GM19463 (cell line): ENCODE measurements around the gene LRCH1.
"Not testable (repeated sequence)": the region's sequence is repeated elsewhere in the genome, so short reads cannot be mapped to it uniquely, and the experiment has no call there.

Experiments
- ATAC-seq: cut with Tn5 transposase; IDR thresholded peaks from one replicate; pipeline ENCODE4 v1.9.1; 2021; ENCODE audit warnings: mild to moderate bottlenecking, moderate library complexity; ENCODE audit not compliant: unreplicated experiment

LRCH1 gene

GRCh38 chr13:46745706-46746105 lies 192.7 kb downstream of the LRCH1 start:
- no peak for ATAC-seq

DNA sequence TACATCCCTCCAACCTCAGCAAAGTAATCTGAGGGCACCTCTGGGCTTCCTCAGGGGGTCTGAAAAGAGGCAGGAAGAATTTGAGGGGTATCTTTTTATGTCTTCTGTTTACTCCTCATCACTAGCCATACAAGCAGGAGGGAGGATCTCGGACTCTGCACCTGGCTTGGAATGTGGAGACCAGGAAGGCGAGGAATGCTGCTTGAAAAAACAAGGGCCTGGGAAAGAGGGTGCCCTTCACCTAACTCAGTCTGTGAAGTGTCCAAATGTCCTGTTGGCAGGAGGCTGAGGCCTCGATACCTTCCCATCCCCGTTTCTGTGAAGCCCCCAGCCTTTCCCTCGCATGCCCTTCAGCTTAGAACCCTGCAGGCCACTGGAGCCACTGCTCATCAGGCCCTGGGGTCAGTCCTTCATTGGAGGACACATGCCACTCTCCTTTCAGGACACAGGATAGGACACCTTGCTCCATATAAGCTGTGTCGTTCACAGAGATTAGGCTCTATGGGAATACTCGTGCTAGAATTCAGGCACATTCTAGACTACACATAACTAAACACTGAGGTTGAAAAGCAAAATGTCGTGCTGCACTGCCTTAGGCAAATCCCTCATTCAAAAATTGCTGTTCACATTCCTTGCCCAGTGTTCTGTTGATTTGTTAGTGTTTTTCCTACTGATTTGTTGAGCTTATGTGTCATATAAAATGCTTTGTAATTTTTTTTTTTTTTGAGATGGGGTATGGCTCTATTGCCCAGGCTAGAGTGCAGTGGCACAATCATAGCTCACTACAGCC lies 194.3 kb downstream of the LRCH1 start:
- ATAC-seq, result no peak

DNA sequence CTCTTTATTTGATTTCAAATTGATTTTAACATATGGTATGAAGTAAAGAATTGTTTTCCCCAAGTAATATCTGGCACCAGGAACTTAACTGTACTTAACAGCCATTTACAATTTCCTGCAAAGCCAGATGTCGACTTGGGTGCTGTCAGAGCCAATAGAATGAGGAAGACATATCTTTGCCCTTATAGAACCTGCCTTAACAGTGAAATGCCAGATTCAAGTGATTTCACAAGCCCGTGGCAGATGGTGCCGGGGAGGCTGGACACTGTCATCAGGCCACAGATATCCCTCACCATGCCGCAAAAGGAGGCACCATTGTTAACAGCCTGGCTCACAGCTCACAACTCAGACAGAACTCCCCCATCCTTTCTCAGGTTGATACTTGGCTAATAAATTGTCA lies 195.3 kb downstream of the LRCH1 start:
- ATAC-seq, result no peak

GRCh38 chr13:46749951-46750350 lies 197.0 kb downstream of the LRCH1 start:
- no peak for ATAC-seq

GRCh38 chr13:46751811-46752635 lies 199.1 kb downstream of the LRCH1 start:
- peak; percentile 93 for ATAC-seq

DNA sequence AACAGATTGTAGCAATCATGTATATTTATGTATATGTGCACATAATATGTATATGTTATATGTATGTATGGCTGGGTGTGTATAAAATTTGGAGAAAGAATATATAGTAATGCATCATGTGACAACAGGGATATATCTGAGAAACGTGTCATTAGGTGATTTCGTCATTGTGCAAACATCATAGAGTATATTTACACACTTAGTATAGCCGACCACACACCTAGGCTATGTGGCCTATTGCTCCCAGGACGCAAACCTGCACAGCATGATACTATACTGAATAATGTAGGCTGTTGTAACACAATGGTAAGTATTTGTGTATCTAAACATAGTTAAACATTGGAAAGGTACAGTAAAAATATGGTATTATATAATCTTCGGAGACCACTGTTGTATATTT lies 200.2 kb downstream of the LRCH1 start:
- no peak for ATAC-seq

DNA sequence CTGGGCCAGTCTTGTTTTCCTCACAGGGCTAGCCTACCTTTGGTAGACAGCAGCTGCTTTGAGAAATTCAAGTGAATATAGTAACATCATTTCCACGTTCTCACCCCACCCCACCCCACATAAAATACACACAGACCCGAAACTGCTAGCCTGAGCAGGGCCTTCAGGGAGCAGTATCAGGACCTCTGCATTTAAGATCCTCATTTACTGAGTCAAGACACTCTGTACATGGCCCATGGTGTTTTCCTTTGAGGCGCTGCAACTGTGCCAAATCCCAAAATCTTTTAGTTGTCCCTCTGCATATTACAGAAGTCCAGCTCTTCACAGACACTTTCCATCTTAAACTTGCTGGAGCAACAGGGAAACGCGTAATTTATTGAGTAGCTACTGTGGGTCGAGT lies 200.9 kb downstream of the LRCH1 start:
- ATAC-seq, result no peak

GRCh38 chr13:46754812-46755211 lies 201.8 kb downstream of the LRCH1 start:
- ATAC-seq, result no peak

DNA sequence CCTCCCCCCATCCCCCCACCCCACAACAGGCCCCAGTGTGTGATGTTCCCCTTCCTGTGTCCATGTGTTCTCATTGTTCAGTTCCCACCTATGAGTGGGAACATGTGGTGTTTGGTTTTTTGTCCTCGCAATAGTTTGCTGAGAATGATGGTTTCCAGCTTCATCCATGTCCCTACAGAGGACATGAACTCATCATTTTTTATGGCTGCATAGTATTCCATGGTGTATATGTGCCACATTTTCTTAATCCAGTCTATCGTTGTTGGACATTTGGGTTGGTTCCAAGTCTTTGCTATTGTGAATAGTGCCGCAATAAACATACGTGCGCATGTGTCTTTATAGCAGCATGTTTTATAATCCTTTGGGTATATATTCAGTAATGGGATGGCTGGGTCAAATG lies 202.5 kb downstream of the LRCH1 start:
- ATAC-seq, result not testable (repeated sequence)

- no peak for ATAC-seq
These were observed 204.0 kb downstream of the LRCH1 start for GRCh38 chr13:46756977-46757376.

DNA sequence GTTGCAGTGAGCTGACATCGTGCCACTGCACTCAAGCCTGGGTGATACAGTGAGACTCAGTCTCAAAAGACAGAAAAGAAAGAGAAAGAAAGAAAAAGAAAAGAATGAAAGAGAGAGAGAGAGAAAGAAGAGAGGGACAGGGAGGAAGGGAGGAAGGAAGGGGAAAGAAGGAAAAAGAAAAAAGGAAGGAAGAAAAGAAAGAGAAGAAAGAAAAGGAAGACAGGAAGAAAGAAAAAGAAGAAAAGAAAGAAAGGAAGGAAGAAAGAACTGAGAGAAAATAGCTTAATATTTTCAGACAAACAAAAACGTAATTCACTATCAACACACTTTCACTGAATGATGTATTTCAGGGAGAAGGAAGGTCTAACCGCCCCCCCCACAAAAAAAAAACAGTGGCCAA lies 204.7 kb downstream of the LRCH1 start:
- no peak for ATAC-seq

- no peak for ATAC-seq
These were observed 206.9 kb downstream of the LRCH1 start for GRCh38 chr13:46759846-46760245.

GRCh38 chr13:46761174-46761573 lies 208.2 kb downstream of the LRCH1 start:
- no peak for ATAC-seq

DNA sequence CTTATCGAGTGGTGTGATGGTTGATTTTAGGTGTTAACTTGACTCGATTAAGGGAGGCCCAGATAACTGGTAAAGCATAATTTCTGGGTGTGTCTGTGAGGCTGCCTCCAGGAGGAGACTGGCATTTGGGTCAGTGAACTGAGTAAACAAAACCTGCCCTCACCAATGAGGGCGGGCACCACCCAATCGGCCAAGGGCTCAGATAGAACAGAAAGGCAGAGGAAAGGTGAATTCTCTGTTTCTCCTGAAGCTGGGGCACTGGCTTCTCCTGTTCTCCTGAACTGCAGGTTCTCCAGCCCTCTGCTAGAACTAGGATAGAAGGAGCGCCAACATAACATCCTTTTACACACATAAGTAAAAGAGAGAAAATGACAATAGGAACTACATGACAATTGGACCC lies 208.9 kb downstream of the LRCH1 start:
- no peak for ATAC-seq

DNA sequence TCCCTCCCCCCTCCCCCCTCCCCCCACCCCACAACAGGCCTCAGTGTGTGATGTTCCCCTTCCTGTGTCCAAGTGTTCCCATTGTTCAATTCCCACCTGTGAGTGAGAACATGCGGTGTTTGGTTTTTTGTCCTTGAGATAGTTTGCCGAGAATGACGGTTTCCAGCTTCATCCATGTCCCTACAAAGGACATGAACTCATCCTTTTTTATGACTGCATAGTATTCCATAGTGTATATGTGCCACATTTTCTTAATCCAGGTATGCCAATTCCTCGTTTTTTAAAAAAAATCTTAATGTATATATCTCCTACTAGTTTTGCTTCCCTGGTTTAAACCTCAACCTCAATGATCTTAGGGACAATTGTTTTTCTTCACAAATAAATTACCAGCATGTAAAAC lies 217.0 kb downstream of the LRCH1 start:
- not testable (repeated sequence) for ATAC-seq

- ATAC-seq, result no peak
These were observed 218.7 kb downstream of the LRCH1 start for GRCh38 chr13:46771693-46772092.

DNA sequence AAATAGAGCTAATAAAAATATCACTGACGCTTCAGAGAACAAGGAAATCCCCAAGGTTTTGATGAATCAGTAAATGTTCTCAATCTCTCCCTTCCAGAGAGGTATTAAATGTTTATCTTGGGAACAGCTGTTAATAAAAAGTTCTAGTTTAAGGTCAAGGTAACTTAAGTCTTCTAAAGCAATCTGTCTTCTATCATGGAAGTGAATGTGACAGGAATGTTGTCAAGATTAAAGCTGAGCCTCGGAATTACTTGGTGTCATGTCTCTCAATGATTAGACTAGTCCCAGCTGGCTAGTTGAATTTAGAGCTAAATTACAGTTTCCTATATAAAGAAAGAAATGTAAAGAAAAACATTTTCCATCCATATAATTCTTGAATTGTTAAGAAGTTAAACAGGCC lies 220.6 kb downstream of the LRCH1 start:
- no peak for ATAC-seq

GRCh38 chr13:46775385-46776107 lies 222.6 kb downstream of the LRCH1 start:
- no peak for ATAC-seq

- ATAC-seq, result no peak
These were observed 225.1 kb downstream of the LRCH1 start for GRCh38 chr13:46778095-46778494.

DNA sequence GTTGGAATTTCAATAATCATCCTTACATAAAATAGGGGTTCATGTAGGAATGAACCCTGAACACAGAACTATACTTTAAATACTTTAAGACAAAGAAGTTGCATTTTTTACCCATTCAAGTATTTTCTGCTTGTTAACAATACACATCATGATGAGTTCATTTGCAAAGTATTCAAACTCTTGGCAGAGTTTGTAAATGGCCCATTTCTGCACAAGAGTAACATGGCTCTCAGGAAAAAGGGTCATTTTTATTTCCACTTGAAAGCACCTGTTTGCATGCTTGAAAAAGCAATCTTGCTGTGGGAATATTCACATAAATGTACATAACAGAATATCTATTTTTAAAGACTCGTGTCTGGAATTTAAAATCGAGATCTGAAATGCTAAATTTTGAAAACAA lies 225.9 kb downstream of the LRCH1 start:
- ATAC-seq, result no peak

DNA sequence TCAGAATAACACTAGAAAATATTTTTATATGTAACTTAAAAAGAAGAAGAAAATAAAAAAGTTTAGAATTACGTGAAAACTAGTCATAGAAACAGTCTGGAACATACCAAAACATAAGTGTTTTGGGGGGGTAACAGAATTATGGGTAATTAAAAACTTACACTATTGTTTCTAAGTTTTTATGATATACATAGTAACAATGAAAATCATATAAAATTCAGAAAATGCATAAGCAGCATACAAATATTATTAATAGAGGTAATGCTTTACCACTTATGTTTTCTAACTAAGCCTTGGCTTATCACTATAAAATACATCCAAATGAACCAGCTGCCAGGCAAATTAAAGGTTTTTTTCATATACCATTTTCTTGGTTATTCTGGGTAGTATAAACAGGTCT lies 229.1 kb downstream of the LRCH1 start:
- ATAC-seq, result no peak

DNA sequence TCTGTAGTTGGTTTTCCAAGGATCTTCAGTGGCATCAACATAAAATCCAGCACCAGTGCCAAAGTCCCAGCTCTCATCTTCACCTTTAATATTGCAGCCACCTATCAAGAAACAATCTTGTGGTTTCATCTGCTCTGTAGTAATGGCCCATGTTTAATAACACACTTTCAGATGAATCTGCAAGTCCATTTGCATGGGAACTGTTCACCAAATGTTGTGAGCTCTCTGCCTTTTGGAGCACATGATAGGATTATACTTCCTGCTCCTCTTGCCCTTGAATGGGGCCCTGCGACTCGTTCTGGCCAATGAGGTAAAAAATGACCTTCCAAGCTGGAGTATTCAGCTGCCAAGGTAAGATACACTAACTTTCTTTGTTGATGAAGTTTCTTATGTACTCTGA lies 229.7 kb downstream of the LRCH1 start:
- ATAC-seq, result no peak
